BE2C (cell line): Measurements from ENCODE around the gene PLEKHG2.
A peak's percentile ranks its signal among the peaks of the same experiment; 100 is the strongest.

Experiments
- DNase-seq: peaks from one replicate; pipeline ENCODE4 v3.0.0-alpha.2; 2020
- H3K27me3 ChIP-seq: fragments of 250-450 bp; sonication (Bioruptor Pico); 2 replicates; pipeline ENCODE4 v1.5.1; 2020; ENCODE audit warnings: mild to moderate bottlenecking
- H3K36me3 ChIP-seq: fragments of 250-450 bp; sonication (Bioruptor Pico); 2 replicates; pipeline ENCODE4 v1.5.1; 2020; ENCODE audit warnings: mild to moderate bottlenecking
- H3K4me1 ChIP-seq: fragments of 250-450 bp; sonication (Bioruptor Pico); 2 replicates; pipeline ENCODE4 v1.5.1; 2020
- H3K4me3 ChIP-seq: 2 replicates; pipeline ENCODE4 v1.5.1; 2011; ENCODE audit warnings: low read depth, low read length
- H3K9me3 ChIP-seq: fragments of 250-450 bp; sonication (Bioruptor Pico); 2 replicates; pipeline ENCODE4 v1.5.1; 2020
- TF ChIP-seq, protein P1 (sequence below): IDR thresholded peaks from 2 replicates; pipeline ENCODE4 v1.5.1; 2012; ENCODE audit warnings: mild to moderate bottlenecking, low read depth, low read length

PLEKHG2 gene

DNA sequence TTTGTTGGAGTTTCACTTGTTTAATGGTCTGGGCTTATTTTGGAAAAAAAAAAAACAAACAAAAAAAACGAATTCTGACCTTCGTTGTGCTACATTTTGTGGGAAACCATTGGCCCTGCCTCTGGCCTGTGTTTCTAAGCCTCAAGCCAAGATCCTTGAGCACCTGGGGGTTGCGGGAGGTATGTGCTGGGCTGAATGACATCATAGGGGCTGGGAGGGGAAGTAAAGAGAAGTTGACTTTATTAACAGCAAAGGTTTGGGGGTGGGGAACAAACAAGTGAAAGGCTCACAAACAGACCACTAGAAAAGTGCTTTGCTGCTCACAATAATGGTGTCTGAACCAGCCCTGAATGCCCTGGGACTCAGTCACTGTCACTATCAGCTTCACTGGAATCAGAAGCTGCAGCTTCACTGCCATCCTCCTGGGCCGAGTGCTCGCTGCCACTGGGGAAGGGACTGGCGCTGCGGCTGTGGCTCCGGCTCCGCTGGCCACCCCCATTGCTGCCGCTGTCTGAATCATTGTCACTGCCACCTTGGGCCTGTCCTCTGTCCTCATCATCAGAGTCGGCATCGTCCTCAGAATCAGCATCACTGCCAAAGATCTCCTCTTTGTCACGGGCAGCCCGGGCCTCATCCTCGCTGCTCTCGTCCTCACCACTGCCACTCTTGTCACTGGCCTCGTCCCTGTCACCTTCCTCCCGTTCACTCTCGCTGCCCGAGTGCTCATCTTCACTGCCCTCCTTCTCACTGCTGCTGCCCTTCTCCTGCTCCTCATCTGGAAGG lies 26.6 kb upstream of the PLEKHG2 start:
- no peaks in the 10 kb centered on the region for H3K27me3 ChIP-seq
- no peaks in the 10 kb centered on the region for H3K4me1 ChIP-seq
- no peak for DNase-seq
- TF ChIP-seq, protein P1, sequence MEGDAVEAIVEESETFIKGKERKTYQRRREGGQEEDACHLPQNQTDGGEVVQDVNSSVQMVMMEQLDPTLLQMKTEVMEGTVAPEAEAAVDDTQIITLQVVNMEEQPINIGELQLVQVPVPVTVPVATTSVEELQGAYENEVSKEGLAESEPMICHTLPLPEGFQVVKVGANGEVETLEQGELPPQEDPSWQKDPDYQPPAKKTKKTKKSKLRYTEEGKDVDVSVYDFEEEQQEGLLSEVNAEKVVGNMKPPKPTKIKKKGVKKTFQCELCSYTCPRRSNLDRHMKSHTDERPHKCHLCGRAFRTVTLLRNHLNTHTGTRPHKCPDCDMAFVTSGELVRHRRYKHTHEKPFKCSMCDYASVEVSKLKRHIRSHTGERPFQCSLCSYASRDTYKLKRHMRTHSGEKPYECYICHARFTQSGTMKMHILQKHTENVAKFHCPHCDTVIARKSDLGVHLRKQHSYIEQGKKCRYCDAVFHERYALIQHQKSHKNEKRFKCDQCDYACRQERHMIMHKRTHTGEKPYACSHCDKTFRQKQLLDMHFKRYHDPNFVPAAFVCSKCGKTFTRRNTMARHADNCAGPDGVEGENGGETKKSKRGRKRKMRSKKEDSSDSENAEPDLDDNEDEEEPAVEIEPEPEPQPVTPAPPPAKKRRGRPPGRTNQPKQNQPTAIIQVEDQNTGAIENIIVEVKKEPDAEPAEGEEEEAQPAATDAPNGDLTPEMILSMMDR = no peak
- no peak overlapping the region for H3K4me3 ChIP-seq
- H3K9me3 ChIP-seq = no peaks in the 10 kb centered on the region
- H3K36me3 ChIP-seq = peaks cover 45% of the 10 kb centered on the region

DNA sequence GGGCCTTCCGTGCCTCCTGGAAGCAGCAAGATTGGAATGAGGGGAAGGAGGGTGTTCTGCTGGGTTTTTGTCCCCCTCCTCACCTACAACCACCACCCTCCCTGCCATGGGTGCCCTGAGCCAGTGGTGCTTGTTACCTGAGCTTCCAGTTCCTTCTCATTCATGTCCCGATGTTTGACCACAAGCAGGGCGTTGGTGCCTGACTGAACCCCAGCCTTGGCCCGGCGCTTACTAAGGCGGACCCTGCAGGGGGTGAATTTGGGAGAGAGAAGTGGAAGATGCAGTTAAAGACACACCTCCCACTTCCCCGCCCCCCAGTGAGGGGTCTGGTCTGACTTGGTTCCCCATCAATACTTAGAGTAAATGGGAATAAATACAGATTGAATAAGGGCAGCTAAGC lies 25.9 kb upstream of the PLEKHG2 start:
- Histone ChIP-seq H3K27me3 (no peaks in the 10 kb centered on the region), H3K9me3 (no peaks in the 10 kb centered on the region), H3K36me3 (peaks cover 37% of the 10 kb centered on the region), H3K4me1 (no peaks in the 10 kb centered on the region), H3K4me3 (no peak overlapping the region)
- TF ChIP-seq, protein P1 = no peak
- no peak for DNase-seq

DNA sequence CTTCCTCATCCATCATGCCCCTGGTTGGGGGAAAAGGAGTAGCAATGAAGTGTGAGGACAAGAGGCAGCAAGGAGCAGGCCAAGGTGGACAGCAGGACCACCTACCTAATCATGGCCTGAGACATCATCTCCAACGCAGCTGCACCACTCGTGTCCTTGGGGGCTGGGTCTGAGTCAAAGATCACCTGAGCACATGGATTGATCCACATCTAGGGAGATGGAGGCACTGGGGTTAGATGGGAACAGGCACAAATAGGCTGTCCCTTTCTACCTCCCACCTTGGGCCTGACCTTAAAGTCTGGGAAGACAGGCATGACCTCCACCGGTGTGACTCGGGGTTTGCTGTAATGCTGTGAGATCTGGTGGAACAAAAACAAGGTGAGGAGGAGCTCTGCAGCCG lies 23.8 kb upstream of the PLEKHG2 start:
- Histone ChIP-seq H3K4me3 (no peak overlapping the region), H3K27me3 (no peaks in the 10 kb centered on the region), H3K36me3 (peaks cover 37% of the 10 kb centered on the region), H3K9me3 (no peaks in the 10 kb centered on the region), H3K4me1 (no peaks in the 10 kb centered on the region)
- DNase-seq = no peak
- TF ChIP-seq, protein P1 = no peak

DNA sequence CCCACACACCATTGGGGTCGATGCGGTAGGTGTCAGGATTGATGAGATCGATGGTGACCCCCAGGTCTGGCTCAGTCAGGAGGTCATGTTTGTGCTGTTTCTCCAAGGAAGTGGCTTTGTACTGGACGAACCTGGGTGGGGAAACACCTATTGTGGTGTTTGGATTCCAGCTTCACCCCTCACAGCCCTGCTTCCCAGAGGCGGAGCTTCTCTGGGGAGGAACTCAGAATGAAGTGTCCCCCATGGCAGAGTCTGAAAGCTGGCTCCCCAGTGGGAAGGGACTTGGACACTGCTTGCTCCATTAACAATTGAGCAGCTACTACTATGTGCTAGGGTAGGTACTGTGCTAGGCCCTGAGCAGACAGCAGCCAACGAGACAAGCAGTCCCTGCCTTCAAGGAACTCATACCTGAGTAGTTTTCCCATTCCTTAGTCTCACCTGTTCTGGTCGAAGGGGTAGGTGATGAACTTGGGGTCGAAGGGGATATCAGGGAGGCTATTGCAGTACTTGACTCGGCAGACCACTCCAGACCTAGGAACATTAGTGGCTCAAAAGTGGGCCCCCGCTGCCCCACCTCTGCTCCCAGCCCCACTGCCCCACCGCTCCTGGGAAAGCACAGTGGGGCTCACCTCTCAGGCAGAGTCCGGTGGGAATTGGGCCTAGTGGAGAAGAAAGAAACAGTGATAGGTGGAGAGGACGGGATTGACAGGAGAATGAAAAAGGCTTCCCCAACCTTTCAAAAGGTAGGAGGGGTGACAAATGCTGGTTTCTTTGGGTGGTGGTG lies 22.6 kb upstream of the PLEKHG2 start:
- Histone ChIP-seq H3K36me3 (peaks cover 42% of the 10 kb centered on the region), H3K4me1 (no peaks in the 10 kb centered on the region), H3K27me3 (no peaks in the 10 kb centered on the region), H3K9me3 (no peaks in the 10 kb centered on the region), H3K4me3 (peak overlapping the region; percentile 99)
- DNase-seq = no peak
- TF ChIP-seq, protein P1 = no peak

DNA sequence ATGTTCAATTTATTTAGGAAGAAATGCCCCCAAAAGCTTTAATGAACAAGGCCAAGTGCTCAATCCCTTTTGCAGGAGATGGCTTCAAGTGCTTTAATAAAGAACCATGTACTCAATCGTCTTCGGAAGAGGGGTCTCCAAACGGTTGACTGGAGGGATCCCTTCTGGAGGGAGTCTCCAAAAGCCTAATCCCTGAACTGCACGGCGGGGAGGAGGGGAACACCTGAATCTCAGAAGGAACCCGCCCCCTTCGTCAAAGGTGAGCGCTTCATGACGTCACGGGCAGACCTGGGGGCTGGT lies 22.1 kb upstream of the PLEKHG2 start:
- Histone ChIP-seq H3K36me3 (peaks cover 42% of the 10 kb centered on the region), H3K27me3 (no peaks in the 10 kb centered on the region), H3K4me1 (no peaks in the 10 kb centered on the region), H3K9me3 (no peaks in the 10 kb centered on the region), H3K4me3 (peak overlapping the region; percentile 99)
- TF ChIP-seq, protein P1 = no peak
- DNase-seq = no peak
